ENCODE data around the gene TMEM258.

DNA sequence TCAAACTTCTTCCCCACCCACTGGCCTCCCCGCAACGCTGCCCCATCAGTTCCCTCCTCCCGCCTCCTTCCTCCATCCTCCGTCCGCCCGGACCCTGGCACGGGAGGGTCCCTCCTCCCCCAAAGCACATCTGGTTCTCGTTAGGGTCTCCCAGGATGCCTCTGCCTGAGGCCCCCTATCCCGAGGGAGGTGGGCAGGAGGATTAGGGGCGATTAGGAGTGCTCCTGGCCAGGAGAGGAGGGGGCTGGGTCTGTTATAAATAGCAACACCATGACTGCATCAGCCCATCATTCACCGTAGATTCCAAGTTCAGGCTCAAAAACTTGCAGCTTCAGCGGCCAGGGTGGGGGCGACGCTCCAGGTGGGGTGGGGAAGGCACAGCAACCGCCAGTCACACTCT is 29.6 kb downstream of the TMEM258 start:
- TF ChIP-seq, protein P1, sequence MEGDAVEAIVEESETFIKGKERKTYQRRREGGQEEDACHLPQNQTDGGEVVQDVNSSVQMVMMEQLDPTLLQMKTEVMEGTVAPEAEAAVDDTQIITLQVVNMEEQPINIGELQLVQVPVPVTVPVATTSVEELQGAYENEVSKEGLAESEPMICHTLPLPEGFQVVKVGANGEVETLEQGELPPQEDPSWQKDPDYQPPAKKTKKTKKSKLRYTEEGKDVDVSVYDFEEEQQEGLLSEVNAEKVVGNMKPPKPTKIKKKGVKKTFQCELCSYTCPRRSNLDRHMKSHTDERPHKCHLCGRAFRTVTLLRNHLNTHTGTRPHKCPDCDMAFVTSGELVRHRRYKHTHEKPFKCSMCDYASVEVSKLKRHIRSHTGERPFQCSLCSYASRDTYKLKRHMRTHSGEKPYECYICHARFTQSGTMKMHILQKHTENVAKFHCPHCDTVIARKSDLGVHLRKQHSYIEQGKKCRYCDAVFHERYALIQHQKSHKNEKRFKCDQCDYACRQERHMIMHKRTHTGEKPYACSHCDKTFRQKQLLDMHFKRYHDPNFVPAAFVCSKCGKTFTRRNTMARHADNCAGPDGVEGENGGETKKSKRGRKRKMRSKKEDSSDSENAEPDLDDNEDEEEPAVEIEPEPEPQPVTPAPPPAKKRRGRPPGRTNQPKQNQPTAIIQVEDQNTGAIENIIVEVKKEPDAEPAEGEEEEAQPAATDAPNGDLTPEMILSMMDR (IDR thresholded peaks at IDR 0.05) = no peak
- TF ChIP-seq POLR2A (IDR thresholded peaks at IDR 0.05) = no peak
